Posterior vena cava (tissue), 2 donors: Measurements from ENCODE around the gene DTWD2. TPM values are rescaled to one million over a fixed set of nuclear protein-coding genes. Genes with fewer than 3 reads are reported as not detected.
"Not testable (repeated sequence)": the region's sequence is repeated elsewhere in the genome, so short reads cannot be mapped to it uniquely, and the experiment has no call there.

Experiments used
- DNase-seq: peaks from one replicate; pipeline ENCODE4 v3.0.0-alpha.2; 2020; ENCODE audit warnings: low spot score
- intact Hi-C, 2 donors: fragments of 100-400 bp; cut with DNase I; formaldehyde crosslinking; loops; one replicate each; pipeline versions ENCODE4 v1.14.1 to v1.14.2; 2022 to 2023
- total RNA-seq, 2 donors: library from RNA; stranded (reverse); fragmentation: NEBNext Ultra II Directional; extraction: Animal tissue kit (Norgen Biotek cat#: 25700); gene quantifications; one replicate each; pipeline ENCODE4 v1.2.1, GENCODE V29; 2021
- donor health status: DM: yes; HTN: yes; CAD: no.
- donor health status: DM: yes; HTN: yes; CAD: no.

The DTWD2 gene
- total RNA-seq, 2 donors from 2014 or later, result 7.6 to 8.5 TPM

GRCh38 chr5:119010206-119010605 lies 21.9 kb upstream of the DTWD2 start:
- no peak for DNase-seq
- intact Hi-C loops, result no loop called here

DNA sequence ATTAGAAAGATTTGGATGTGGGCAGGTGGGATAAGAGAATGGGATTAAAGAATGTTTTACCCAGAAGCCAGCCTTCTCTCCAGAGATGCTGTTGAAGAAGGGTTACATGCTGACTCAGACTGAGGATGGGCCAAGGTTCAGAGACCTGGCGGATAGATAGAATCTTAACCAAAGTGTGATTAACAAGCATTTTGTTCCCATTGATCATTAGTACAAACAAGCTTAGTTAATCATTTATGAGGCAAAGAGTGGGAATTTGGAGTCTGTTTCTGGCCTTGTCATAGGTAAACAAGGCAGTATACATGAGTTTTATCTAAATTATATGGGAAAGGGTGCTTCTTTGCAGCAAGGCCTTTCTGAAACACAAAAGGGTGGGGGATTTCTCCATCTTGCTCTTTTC lies 20.8 kb upstream of the DTWD2 start:
- DNase-seq, result no peak
- intact Hi-C loops, result no loop called here

- intact Hi-C loops, result no loop called here
- no peak for DNase-seq
Observed at GRCh38 chr5:118999696-119000095, 11.3 kb upstream of the DTWD2 start.

GRCh38 chr5:118998861-118999260 lies 10.5 kb upstream of the DTWD2 start:
- intact Hi-C loops, DNase-seq: not testable (repeated sequence)

- intact Hi-C loops, result no loop called here
- DNase-seq, result no peak
Observed at GRCh38 chr5:118996098-118996497, 7.8 kb upstream of the DTWD2 start.

DNA sequence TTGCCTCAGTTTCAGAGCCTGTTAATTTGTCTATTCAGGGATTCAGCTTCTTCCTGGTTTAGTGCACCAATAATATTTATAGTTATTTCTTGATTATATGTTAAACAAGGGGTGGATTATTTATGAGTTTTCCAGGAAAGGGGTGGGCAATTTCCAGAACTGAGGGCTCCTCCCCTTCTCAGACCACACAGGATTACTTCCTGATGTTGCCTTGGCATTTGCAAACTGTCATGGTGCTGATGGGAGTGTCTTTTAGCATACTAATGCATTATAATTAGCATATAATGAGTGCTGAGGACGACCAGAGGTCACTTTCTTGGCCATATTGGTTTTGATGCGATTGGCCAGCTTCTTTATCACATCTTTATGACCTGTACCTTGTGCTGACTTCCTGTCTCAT lies 6.2 kb upstream of the DTWD2 start:
- intact Hi-C loops, result no loop called here
- no peak for DNase-seq

DNA sequence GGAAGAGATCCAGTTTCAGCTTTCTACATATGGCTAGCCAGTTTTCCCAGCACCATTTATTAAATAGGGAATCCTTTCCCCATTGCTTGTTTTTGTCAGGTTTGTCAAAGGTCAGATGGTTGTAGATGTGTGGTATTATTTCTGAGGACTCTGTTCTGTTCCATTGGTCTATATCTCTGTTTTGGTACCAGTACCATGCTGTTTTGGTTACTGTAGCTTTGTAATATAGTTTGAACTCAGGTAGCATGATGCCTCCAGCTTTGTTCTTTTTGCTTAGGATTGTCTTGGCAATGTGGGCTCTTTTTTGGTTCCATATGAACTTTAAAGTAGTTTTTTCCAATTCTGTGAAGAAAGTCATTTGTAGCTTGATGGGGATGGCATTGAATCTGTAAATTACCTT lies 4.8 kb upstream of the DTWD2 start:
- intact Hi-C loops, DNase-seq: not testable (repeated sequence)

GRCh38 chr5:118992055-118992454 lies 3.7 kb upstream of the DTWD2 start:
- DNase-seq, intact Hi-C loops: not testable (repeated sequence)

DNA sequence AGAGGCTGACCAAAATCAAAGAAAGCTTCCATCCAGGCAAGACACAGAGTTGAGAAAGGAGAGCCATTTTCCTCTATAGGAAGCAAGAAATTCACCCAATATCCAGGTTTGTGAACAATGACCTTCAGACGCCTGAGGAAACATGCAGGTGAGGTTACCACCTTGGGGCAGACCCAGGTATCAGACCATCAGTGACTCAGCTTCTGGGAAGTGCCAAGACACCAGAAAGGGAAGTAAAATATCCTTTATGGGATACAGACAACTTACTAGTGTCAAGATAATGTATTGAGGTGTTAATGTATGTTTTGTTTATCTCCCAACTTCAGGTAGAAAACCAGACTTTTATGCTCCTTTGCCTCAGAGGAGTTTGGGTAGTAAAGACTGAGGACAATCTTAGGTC lies 2.2 kb upstream of the DTWD2 start:
- DNase-seq, result no peak
- intact Hi-C loops, result no loop called here

- no peak for DNase-seq
- intact Hi-C loops, result loop anchor here in 1 of 2 donors (10.0 kb wide), 1 partner anchor 425 kb away; no protein-coding TSS in a partner anchor
Observed at GRCh38 chr5:118989816-118990215, 1.5 kb upstream of the DTWD2 start.

- intact Hi-C loops, result loop anchor here in 1 of 2 donors (10.0 kb wide), 1 partner anchor 426 kb away; no protein-coding TSS in a partner anchor
- no peak for DNase-seq
Observed at GRCh38 chr5:118988866-118989180, 476 bp upstream of the DTWD2 start.

GRCh38 chr5:118984602-118985001 lies 3.7 kb downstream of the DTWD2 start:
- DNase-seq, result no peak
- intact Hi-C loops, result loop anchor here in 1 of 2 donors (10.0 kb wide), 1 partner anchor 430 kb away; no protein-coding TSS in a partner anchor

- intact Hi-C loops, result loop anchor here in 1 of 2 donors (10.0 kb wide), 1 partner anchor 433 kb away; no protein-coding TSS in a partner anchor
- no peak for DNase-seq
Observed at GRCh38 chr5:118981783-118982182, 6.6 kb downstream of the DTWD2 start.

GRCh38 chr5:118980438-118980837 lies 7.9 kb downstream of the DTWD2 start:
- no peak for DNase-seq
- intact Hi-C loops, result loop anchor here in 1 of 2 donors (10.0 kb wide), 1 partner anchor 434 kb away; no protein-coding TSS in a partner anchor

GRCh38 chr5:118980017-118980416 lies 8.3 kb downstream of the DTWD2 start:
- intact Hi-C loops, result loop anchor here in 1 of 2 donors (10.0 kb wide), 1 partner anchor 435 kb away; no protein-coding TSS in a partner anchor
- no peak for DNase-seq

DNA sequence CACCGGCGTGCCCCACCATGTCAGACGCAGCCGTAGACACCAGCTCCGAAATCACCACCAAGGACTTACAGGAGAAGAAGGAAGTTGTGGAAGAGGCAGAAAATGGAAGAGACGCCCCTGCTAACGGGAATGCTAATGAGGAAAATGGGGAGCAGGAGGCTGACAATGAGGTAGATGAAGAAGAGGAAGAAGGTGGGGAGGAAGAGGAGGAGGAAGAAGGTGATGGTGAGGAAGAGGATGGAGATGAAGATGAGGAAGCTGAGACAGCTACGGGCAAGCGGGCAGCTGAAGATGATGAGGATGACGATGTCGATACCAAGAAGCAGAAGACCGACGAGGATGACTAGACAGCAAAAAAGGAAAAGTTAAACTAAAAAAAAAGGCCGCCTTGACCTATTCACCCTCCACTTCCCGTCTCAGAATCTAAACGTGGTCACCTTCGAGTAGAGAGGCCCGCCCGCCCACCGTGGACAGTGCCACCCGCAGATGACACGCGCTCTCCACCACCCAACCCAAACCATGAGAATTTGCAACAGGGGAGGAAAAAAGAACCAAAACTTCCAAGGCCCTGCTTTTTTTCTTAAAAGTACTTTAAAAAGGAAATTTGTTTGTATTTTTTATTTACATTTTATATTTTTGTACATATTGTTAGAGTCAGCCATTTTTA lies 14.4 kb downstream of the DTWD2 start:
- DNase-seq, intact Hi-C loops: not testable (repeated sequence)

GRCh38 chr5:118968925-118969375 lies 19.4 kb downstream of the DTWD2 start:
- intact Hi-C loops, result no loop called here
- no peak for DNase-seq

- intact Hi-C loops, result no loop called here
- no peak for DNase-seq
Observed at GRCh38 chr5:118968406-118968911, 19.9 kb downstream of the DTWD2 start.

DNA sequence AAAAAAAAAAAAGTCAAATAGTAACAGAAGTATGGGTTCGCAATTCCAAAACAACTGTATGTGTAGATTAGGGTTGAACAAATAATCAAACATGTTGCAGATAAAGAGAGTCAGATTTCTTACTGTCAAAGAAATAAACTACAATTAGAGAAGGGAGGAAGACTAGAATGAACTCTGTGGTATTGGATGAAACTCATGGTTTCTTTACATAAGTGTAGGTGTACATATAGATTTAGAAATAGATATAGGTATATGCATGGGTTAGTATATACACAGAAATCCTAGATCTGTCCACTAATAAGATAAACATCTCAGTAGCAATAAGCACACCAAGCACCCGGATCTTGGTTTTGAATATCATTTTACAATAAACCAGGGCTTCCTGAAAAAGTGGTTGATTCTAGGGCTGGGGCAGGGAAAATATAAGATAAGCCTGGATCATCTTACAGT lies 21.3 kb downstream of the DTWD2 start:
- intact Hi-C loops, result no loop called here
- DNase-seq, result no peak

DNA sequence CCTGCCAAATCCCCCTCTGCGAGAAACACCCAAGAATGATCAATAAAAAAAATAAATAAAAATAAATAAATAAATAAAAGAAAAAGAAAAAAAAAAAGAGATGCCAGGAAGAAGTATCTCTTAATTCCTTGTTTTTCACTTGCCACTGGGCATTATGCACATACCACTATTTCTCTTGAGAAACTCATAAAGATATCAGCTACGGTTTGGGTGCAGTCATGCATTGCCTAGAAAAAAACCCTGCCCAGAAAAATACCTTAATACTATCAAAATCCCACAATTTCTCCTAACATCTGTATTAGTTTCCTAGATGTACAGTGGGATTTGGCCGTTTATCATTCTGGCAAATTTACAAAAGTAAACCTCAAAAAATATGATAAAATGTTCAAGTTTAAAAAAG lies 22.5 kb downstream of the DTWD2 start:
- DNase-seq, result no peak
- intact Hi-C loops, result no loop called here

GRCh38 chr5:118964970-118965369 lies 23.4 kb downstream of the DTWD2 start:
- DNase-seq, intact Hi-C loops: not testable (repeated sequence)
